ENCODE data around the gene EPB41L4A. TPM values are rescaled to one million over a fixed set of nuclear protein-coding genes. Genes with fewer than 3 reads are reported as not detected.
A peak's percentile ranks its signal among the peaks of the same experiment; 100 is the strongest.

EPB41L4A gene
- total and polyA plus RNA-seq, 12 donors = 6.2 to 28.4 (median 17.5) TPM

DNA sequence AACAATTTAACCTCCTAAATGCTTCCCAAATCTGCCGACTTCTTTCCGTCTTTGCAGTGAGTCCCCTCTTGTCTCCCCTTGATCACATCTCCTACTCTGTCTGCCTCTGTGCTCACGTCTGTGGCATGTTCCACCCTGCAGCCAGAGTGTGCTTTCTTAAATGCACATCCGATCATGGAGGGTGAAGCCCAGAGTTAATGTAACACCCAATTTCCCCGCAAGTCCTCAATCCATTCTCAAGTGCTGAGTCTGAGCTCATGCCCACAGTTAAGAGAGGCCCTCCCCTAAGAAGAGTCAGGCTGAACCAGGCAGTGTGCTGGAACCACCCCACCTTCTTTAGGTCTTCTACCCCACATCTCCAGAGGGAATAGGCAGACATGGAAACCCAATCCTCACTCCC lies 164.8 kb downstream of the EPB41L4A start:
- H3K9me3 ChIP-seq = no peaks in the 10 kb centered on the region
- no peak overlapping the region for H3K4me3 ChIP-seq
- ATAC-seq (peak in 6 of 8 donors; percentile 16 to 51 (median 46)), DNase-seq (no peak)
- intact Hi-C loops (cut with DNase I) = loop anchor here in 1 of 10 donors (5.0 kb wide), 1 partner anchor 163 kb away; the partner anchor contains the start of gene EPB41L4A
- TF ChIP-seq, protein P1, sequence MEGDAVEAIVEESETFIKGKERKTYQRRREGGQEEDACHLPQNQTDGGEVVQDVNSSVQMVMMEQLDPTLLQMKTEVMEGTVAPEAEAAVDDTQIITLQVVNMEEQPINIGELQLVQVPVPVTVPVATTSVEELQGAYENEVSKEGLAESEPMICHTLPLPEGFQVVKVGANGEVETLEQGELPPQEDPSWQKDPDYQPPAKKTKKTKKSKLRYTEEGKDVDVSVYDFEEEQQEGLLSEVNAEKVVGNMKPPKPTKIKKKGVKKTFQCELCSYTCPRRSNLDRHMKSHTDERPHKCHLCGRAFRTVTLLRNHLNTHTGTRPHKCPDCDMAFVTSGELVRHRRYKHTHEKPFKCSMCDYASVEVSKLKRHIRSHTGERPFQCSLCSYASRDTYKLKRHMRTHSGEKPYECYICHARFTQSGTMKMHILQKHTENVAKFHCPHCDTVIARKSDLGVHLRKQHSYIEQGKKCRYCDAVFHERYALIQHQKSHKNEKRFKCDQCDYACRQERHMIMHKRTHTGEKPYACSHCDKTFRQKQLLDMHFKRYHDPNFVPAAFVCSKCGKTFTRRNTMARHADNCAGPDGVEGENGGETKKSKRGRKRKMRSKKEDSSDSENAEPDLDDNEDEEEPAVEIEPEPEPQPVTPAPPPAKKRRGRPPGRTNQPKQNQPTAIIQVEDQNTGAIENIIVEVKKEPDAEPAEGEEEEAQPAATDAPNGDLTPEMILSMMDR (IDR thresholded peaks at IDR 0.05) = no peak
- H3K4me1 ChIP-seq = peaks cover 3 to 41% (median 26%) of the 10 kb centered on the region in 9 donors
- peaks cover 0 to 11% (median 0%) of the 10 kb centered on the region in 9 donors for H3K36me3 ChIP-seq
- 70 to 83% methylated on average over 5 of the region's 5 CpGs for WGBS, 2 donors
- no peaks in the 10 kb centered on the region for H3K27me3 ChIP-seq
- peak overlapping the region in 7 of 10 donors; percentile 30 to 65 (median 39) for H3K27ac ChIP-seq

DNA sequence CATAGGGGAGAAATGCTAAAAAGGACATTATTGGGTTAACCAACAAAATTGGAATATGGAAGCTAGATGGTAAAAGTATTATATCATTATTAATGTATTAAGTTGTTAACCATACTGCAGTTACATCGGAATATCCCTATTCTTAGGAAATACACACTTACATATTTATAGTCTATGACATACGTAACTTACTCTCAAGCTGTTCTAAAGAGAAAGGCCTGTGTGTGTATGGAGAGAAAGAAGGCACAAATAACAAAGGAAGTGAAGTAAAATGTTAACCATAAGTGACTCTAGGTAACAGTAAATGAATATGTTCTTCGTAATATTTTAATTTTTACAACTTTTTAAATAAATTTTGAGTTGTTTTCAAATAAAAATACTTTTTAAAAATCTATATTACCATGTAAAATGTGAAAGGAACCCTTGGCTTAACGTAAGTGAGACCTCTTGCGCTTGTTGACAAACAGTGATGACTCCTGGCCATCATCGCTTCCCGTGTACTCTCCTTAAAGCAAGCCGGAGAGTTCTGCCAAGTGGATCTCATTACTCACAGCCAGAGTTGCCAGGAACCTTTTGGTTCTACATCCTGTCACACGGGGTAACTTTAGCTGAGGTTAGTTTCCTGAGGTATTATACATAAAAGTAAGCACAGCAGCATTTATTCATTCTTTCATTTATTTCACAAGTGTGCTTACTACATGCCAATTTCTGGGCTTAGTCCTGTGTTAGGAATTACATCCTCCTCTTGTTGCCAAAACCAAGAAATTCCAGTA lies 165.4 kb downstream of the EPB41L4A start:
- Histone ChIP-seq H3K4me3 (no peak overlapping the region), H3K36me3 (peaks cover 0 to 5% (median 0%) of the 10 kb centered on the region in 9 donors), H3K4me1 (peaks cover 3 to 40% (median 26%) of the 10 kb centered on the region in 9 donors), H3K27me3 (no peaks in the 10 kb centered on the region), H3K27ac (peak overlapping the region in 7 of 10 donors; percentile 30 to 65 (median 39)), H3K9me3 (no peaks in the 10 kb centered on the region)
- DNase-seq (peak in 1 of 2 donors; percentile 61), ATAC-seq (peak; percentile 67 to 98 (median 94))
- intact Hi-C loops (cut with DNase I) = loop anchor here in 1 of 10 donors (5.0 kb wide), 1 partner anchor 164 kb away; the partner anchor contains the start of gene EPB41L4A
- TF ChIP-seq, protein P1 (IDR thresholded peaks at IDR 0.05) = no peak
- 23 to 26% methylated on average over 9 of the region's 9 CpGs for WGBS, 2 donors

DNA sequence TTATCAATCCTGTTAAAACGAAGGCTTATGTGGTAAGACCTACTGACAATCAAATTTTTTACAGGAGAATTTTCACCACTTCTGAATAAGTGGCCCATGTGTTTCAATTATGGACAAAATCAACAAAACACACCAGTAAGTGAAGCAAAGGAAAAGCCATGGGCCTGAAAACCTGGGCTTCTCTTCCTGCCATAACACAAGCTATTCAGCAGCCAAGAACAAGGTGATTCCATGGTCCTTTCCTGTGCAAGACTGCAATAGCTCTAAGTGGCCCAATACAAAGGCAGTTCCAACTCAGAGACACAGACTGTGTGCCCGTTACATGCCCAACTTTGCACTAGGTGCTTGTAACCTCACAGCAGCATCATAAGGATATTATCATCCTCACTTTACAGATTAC lies 168.5 kb downstream of the EPB41L4A start:
- no peak for DNase-seq
- TF ChIP-seq, protein P1 (IDR thresholded peaks at IDR 0.05) = no peak
- WGBS, 2 donors = 87 to 98% methylated on average over 2 of the region's 2 CpGs
- peaks cover 3 to 35% (median 20%) of the 10 kb centered on the region in 9 donors for H3K4me1 ChIP-seq
- no peaks in the 10 kb centered on the region for H3K9me3 ChIP-seq
- no peak overlapping the region for H3K27ac ChIP-seq
- peak in 1 of 8 donors; percentile 9 for ATAC-seq
- no peak overlapping the region for H3K4me3 ChIP-seq
- intact Hi-C loops (cut with DNase I) = loop anchor here in 1 of 10 donors (5.0 kb wide), 1 partner anchor 167 kb away; the partner anchor contains the start of gene EPB41L4A
- no peaks in the 10 kb centered on the region for H3K27me3 ChIP-seq
- peaks cover 0 to 7% (median 0%) of the 10 kb centered on the region in 9 donors for H3K36me3 ChIP-seq

DNA sequence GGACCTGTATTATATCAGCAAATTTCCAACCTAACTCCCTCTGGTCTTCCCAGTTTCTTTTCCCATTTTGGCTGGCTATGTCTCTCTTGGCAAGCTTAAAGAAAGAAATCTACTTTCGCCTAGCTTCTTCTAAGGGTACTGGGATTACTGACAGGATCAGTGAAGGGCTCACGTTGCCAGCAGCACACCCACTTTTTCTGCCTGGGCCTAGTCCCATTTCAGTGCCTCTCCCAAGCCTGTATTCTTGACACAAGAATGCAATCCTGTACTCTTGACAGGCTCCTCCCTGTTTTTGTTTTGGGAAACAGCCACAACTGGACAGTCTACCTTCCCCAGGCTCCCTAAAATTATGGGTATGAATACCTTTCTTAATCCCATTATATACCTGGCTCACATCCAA lies 170.5 kb downstream of the EPB41L4A start:
- ATAC-seq (peak in 3 of 8 donors; percentile 11 to 42 (median 37)), DNase-seq (no peak)
- Histone ChIP-seq H3K9me3 (no peaks in the 10 kb centered on the region), H3K36me3 (peaks cover 0 to 22% (median 0%) of the 10 kb centered on the region in 9 donors), H3K4me1 (peaks cover 0 to 21% (median 9%) of the 10 kb centered on the region in 9 donors), H3K4me3 (no peak overlapping the region), H3K27ac (peak overlapping the region in 5 of 10 donors; percentile 1 to 40 (median 9)), H3K27me3 (no peaks in the 10 kb centered on the region)
- TF ChIP-seq, protein P1 (IDR thresholded peaks at IDR 0.05) = no peak
- intact Hi-C loops (cut with DNase I) = no loop called here
- 38 to 63% methylated on average over 2 of the region's 2 CpGs for WGBS, 2 donors

All from heart right ventricle (tissue), 16 donors.